B cell (primary cell): ENCODE results near the gene RMDN2.

Experiments used
- EZH2 ChIP-seq: IDR thresholded peaks from 2 replicates; pipeline ENCODE4 v1.6.1; 2012; ENCODE audit warnings: borderline replicate concordance, low read depth, mild to moderate bottlenecking, moderate library complexity, low read length; ENCODE audit not compliant: insufficient read depth, poor library complexity, severe bottlenecking
- TF ChIP-seq, protein P1 (sequence below): fragments of 200-600 bp; IDR thresholded peaks from one replicate; pipeline ENCODE4 v1.8.0; 2022; ENCODE audit warnings: antibody characterized with exemption, mild to moderate bottlenecking

DNA sequence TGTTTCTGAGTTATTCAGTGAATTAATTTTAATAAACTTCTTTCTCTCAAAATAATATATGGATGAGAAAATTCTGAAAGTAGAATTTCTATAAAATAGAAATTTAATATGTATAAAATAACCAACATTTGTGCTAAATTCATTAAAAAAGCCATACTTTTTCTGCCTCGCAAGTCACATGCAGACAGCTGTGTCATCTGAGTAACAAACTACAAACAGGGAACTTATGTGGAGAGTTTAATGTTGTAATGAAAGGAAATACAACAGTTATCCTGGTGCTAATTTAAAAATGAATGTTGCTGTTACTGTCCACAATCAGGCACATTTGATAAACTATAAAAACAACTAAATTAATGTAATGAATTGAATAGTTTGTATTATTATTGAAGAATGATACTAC lies 22.2 kb downstream of the RMDN2 start:
- TF ChIP-seq, protein P1, sequence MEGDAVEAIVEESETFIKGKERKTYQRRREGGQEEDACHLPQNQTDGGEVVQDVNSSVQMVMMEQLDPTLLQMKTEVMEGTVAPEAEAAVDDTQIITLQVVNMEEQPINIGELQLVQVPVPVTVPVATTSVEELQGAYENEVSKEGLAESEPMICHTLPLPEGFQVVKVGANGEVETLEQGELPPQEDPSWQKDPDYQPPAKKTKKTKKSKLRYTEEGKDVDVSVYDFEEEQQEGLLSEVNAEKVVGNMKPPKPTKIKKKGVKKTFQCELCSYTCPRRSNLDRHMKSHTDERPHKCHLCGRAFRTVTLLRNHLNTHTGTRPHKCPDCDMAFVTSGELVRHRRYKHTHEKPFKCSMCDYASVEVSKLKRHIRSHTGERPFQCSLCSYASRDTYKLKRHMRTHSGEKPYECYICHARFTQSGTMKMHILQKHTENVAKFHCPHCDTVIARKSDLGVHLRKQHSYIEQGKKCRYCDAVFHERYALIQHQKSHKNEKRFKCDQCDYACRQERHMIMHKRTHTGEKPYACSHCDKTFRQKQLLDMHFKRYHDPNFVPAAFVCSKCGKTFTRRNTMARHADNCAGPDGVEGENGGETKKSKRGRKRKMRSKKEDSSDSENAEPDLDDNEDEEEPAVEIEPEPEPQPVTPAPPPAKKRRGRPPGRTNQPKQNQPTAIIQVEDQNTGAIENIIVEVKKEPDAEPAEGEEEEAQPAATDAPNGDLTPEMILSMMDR, result no peak
- TF ChIP-seq EZH2, result no peak
